GM19328 (cell line): Measurements from ENCODE around the gene BBX.
"Not testable (repeated sequence)": the region's sequence is repeated elsewhere in the genome, so short reads cannot be mapped to it uniquely, and the experiment has no call there.

Source experiments
- ATAC-seq: cut with Tn5 transposase; IDR thresholded peaks from one replicate; pipeline ENCODE4 v1.9.1; 2021; ENCODE audit warnings: mild to moderate bottlenecking, moderate library complexity; ENCODE audit not compliant: unreplicated experiment

BBX gene

DNA sequence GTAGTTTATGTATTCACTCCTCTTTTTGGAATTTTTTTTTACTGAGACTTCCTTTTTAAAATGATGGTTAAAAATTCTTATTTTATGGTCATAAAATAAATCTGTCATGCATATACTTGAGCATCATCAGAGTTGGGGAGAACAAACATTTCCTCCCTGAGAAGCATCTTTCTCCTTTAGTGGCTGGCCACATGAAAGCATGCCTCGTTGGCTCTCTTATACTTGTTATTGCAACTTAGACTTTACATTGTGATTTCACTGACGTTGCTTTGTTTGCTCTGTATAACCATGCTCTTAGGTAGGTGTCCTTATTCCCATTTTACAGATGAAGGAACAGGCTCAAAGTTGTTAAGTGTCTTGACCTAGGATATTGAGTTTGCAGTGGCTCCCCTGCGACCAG, 18.1 kb downstream of the BBX start:
- no peak for ATAC-seq

- ATAC-seq: no peak
These were observed 19.9 kb downstream of the BBX start for GRCh38 chr3:107542665-107543064.

- no peak for ATAC-seq
These were observed 20.9 kb downstream of the BBX start for GRCh38 chr3:107543666-107544065.

DNA sequence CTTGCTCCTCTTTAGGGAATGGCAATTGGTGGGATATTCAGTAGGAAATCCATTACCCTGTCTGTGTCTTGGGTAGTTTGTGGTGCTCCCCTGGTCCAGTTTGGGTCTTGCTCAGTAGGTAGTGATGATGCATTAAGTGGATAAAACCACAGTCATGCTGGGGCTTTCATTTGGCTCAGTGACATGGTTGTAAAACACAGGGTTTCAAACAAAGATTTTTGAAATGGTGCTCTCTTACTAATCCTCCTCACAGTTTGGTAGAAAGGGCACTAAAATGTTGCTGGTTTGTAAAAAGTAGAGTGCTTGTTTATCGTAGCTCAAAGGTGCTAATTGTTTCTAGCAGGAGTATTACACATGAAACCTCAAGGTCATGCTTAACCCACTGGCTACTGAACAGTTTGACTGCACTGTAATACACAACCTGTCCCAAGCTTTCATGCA, 22.9 kb downstream of the BBX start:
- ATAC-seq: no peak

- ATAC-seq: no peak
These were observed 25.8 kb downstream of the BBX start for GRCh38 chr3:107548601-107549000.

- no peak for ATAC-seq
These were observed 32.6 kb downstream of the BBX start for GRCh38 chr3:107555359-107555758.

- no peak for ATAC-seq
These were observed 35.0 kb downstream of the BBX start for GRCh38 chr3:107557743-107558142.

- no peak for ATAC-seq
These were observed 37.4 kb downstream of the BBX start for GRCh38 chr3:107560166-107560565.

- ATAC-seq: no peak
These were observed 39.2 kb downstream of the BBX start for GRCh38 chr3:107561980-107562379.

DNA sequence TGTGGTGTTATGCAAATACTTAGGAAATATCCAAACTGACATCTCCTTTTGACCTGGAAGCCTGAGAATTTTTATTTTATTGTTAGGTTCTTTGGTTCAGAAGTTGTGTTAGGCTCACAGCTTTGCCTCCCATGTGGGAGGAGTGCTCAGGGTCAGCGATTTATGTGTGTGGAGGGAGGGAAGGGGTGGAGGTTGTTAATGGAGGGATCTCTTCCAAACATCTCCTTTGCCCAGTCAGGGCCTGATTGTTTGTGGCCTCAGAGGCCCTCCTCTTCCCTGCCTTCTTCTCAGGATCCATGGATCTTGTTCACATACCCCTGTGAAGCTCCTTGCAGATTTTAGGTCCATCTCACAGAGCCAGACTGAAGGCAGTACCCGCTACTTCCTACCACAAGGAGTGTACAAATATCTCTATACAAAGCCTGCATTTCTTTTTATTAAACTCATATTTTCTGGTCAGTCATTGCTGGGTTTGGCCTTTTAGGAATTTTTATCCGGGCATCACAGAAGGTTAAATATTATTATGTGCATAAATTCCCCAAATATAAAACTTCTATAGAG, 40.3 kb downstream of the BBX start:
- no peak for ATAC-seq

DNA sequence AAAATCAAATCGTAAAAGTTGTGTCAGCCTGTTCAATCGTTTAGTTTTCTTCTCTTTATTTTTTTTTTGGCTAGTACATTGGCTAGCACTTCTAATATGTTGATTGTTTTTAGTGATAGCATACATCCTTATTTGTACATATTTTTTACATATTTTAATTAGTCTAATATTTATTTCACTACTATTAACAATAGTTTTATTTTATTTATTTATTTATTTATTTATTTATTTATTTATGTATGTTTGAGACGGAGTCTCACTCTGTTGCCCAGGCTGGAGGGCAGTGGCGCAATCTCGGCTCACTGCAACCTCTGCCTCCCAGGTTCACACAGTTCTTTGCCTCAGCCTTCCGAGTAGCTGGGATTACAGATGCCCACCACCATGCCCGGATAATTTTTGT, 42.5 kb downstream of the BBX start:
- not testable (repeated sequence) for ATAC-seq

DNA sequence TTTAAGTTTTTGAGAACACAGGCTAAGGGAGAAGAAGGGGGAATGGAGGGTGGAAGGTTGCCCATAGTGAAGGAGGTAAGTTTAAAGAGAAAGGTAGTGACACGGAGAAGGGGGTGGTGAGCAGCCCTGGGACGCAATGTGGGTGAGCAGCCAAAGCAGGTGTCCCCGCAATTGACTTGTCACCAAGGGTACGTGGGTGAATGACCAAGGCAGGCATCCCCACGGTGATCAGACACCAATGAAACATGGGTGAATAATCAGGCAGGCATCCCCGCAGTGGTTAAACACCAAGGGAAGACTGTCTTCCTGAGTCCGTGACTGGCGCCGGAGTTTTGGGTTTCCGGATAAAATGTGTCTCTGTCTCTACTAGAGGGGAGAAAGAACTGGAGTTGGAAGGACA, 48.3 kb downstream of the BBX start:
- not testable (repeated sequence) for ATAC-seq

DNA sequence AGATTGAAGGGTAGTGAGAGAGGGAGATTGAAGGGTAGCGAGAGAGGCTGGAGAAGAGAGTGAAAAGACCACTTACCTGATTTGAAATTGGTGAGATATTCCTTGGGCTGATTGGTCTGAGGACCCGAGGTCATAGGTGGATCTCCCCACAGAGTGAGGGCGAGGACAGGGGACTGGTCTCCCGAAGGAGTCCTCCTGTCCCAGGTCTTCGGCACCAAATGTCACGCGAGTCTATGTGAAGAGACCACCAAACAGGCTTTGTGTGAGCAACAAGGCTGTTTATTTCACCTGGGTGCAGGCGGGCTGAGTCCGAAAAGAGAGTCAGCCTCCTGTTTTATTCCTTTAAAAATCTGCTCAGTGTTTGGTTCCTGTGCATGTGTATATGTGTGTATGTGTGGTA, 48.7 kb downstream of the BBX start:
- not testable (repeated sequence) for ATAC-seq

DNA sequence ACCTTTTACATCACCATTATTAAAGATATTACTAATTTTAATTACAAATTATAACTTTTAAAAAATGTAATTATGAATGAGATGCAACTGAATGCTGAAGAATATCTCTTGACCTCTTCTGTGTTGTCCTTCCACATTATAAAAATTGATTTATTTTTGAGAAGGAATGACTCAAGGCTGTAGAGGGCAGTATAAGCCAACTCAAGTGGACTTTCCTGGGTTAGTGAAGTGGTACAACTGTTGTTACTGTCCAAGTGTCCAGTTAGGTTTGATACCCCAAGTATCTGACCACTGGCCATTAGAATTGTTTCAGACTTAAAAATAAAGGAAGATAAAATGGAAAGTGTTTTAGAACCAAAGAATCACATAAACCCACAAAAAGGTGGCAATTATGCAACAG, 51.9 kb downstream of the BBX start:
- ATAC-seq: no peak

DNA sequence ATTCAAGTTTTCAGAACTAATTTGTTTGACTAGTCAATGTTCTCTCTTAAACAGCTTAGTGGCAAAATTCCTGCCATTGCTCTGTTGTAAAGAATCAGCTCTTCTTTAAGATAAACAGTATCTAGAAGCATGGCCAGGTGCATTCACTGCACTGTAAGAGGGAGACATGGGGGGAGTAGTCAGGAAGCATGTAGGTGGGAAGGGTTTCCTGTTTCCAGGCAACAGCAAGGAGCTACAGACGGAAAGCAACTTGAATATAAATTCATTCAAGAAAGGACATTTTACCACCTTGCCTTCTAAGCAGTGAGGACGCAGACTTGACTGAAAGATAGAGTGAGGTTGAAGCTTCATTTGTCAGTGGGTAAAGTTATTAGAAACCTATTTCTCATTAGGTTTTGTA, 55.3 kb downstream of the BBX start:
- ATAC-seq: no peak

DNA sequence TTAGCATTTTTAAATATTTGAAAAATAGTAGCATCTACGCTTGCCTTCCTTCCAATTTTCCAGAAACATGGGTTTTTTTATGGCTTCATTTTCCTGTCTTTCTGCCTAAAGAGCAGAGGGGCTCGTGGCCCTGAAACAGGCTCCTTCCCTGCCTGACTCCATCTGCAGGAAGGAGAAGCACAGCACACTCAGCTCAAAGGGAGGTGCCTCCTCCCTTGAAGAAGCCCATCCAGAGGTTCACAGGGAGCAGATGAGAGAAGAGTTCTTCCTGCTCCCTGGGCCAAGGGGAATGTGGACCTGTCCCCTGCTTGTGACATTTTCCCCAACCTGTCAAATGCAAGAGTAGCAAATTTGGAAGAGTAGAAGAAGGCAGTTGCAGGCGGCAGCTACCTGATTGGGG, 55.8 kb downstream of the BBX start:
- ATAC-seq: no peak

DNA sequence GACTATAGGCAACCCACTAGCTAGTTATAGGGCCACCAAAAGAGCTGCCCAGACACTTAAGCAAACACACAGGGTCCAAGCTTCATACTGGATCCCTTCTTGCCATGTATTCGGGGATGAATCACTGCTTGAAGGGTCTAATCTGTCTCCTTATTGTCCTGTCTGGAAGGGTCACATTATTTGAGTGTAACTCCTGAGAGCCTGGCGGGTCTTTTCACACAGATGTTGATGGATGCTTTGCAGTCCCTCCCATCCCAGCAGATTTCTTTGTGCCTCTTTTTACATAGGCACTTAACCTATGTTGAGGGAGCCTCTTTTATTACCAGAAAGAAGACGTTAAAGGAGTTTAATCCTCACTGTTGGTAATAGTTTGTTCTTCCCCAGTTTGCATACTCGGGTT, 56.6 kb downstream of the BBX start:
- ATAC-seq: no peak

GRCh38 chr3:107581230-107581629, 58.5 kb downstream of the BBX start:
- no peak for ATAC-seq

DNA sequence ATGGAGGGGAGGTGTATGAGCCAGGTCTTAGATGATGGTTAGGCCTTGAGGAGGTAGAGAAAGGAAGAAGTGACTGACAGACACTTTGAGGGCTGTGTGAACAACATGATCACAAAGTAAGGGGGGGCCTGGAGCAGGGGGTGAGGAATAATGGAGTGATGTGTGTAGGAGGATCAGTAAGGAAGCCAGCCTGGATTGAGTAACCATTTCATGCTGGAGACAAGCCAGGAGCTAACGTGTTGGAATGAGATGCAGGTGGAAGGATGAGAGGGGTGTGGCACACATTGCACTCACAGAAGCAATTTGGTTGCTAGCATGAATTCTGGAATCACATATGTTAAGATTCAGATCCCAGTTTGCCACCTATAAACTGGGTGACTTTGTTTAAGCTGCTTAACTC, 65.5 kb downstream of the BBX start:
- no peak for ATAC-seq

- no peak for ATAC-seq
These were observed 66.7 kb downstream of the BBX start for GRCh38 chr3:107589454-107589853.

DNA sequence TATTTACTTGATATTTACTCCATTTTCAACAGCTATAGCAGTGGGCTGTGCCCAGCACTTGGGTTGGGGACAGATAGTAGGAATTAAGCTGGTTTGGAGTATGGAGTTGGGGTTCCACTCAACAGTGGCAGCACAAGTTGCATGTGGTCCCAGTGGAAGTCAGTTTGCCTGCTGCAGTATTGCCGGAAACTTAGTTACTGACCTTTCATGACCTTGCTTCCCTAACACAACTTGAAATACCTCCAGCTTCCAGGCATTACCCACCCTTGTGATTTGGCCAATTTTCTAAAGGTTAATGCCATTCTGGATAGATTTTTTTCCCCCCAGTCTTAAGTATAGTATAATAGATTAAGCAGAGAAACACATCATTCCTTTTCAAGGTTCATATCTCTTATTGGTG, 68.0 kb downstream of the BBX start:
- no peak for ATAC-seq

DNA sequence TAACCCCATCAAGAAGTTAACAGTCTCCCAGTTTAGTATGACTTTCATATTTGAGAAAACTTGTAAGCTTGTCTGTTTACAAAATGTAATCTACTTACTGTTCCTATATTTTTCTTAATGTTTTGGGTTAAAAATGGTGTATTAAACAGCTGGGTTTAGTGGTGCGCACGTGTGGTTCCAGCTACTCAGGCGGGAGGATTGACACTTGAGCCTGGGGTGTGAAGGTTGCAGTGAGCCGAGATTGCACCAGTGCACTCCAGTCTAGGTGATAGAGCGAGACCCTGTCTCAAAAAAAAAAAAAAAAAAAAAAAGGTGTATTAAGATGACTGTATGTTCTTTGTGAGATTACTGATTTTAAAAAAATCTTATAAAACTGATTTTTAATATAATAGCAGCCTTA, 69.3 kb downstream of the BBX start:
- no peak for ATAC-seq

DNA sequence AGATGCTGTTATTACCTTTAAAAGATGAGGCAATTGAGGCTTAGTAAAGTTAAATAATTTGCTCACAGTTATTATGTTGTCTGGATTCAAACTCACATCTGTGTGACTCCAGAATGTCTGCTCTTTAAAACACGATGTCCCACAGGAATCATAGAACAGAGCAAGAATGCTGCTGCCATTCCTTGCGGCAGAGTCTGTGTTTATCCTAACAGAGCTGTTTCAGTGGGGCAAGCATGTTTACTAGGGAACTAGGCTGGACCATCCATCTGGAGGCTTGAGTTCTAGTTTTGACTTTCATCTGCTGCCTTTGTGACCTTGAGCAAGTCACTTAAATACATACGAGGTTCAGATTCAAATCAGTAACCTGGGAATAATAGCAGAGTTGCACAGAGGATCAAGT, 72.1 kb downstream of the BBX start:
- ATAC-seq: no peak

GRCh38 chr3:107596639-107597038, 73.9 kb downstream of the BBX start:
- no peak for ATAC-seq
